Measurements from ENCODE around the gene NME7.

DNA sequence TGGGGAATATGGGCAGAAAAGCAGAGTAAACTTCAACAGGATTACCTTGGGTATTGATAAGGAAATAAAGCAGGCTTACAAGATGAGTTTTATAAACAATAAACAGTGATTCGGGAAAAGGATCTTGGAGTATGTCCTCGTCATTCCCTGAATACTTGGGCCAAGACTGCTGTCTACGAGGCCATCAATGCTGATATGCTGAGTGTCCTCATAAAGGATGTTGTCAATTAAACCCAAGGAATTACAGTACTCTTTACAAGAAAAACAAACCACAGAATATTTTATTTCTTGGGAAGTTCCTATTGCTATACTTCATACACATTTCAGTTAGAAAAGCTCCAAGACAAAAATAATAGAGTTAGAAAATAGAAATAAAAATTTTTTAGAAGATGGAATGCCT, 226.2 kb downstream of the NME7 start:
- TF ChIP-seq, protein P1, sequence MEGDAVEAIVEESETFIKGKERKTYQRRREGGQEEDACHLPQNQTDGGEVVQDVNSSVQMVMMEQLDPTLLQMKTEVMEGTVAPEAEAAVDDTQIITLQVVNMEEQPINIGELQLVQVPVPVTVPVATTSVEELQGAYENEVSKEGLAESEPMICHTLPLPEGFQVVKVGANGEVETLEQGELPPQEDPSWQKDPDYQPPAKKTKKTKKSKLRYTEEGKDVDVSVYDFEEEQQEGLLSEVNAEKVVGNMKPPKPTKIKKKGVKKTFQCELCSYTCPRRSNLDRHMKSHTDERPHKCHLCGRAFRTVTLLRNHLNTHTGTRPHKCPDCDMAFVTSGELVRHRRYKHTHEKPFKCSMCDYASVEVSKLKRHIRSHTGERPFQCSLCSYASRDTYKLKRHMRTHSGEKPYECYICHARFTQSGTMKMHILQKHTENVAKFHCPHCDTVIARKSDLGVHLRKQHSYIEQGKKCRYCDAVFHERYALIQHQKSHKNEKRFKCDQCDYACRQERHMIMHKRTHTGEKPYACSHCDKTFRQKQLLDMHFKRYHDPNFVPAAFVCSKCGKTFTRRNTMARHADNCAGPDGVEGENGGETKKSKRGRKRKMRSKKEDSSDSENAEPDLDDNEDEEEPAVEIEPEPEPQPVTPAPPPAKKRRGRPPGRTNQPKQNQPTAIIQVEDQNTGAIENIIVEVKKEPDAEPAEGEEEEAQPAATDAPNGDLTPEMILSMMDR (IDR thresholded peaks at IDR 0.05): no peak
- TF ChIP-seq POLR2A (IDR thresholded peaks at IDR 0.05): no peak
- TF ChIP-seq EP300 (IDR thresholded peaks at IDR 0.05; ENCODE audit: low read depth): no peak
- TF ChIP-seq POLR2AphosphoS5 (IDR thresholded peaks at IDR 0.05): no peak
